SK-N-DZ (cell line): Measurements from ENCODE around the gene FCHO2.

ENCODE experiments used
- DNase-seq: peaks from one replicate; pipeline ENCODE4 v3.0.0-alpha.2; 2015; ENCODE audit warnings: low spot score

The FCHO2 gene

GRCh38 chr5:73110190-73110589, 154.3 kb downstream of the FCHO2 start:
- no peak for DNase-seq

GRCh38 chr5:73111536-73111935, 155.7 kb downstream of the FCHO2 start:
- DNase-seq, result no peak

- no peak for DNase-seq
Observed at GRCh38 chr5:73112359-73112758, 156.5 kb downstream of the FCHO2 start.

- no peak for DNase-seq
Observed at GRCh38 chr5:73114044-73114688, 158.3 kb downstream of the FCHO2 start.

GRCh38 chr5:73115399-73116051, 159.7 kb downstream of the FCHO2 start:
- DNase-seq, result no peak

- DNase-seq, result no peak
Observed at GRCh38 chr5:73116506-73116905, 160.7 kb downstream of the FCHO2 start.

GRCh38 chr5:73117088-73117740, 161.4 kb downstream of the FCHO2 start:
- no peak for DNase-seq

GRCh38 chr5:73118391-73118973, 162.6 kb downstream of the FCHO2 start:
- no peak for DNase-seq

GRCh38 chr5:73119451-73120157, 163.8 kb downstream of the FCHO2 start:
- no peak for DNase-seq

GRCh38 chr5:73120222-73121118, 164.6 kb downstream of the FCHO2 start, which contains the start of gene TMEM171:
TSS of gene TMEM171 (plus strand) at chr5:73120575. CDS start at chr5:73123374, 2,799 bp downstream.
- DNase-seq, result no peak

- DNase-seq, result no peak
Observed at GRCh38 chr5:73121119-73121463, 165.2 kb downstream of the FCHO2 start.

- no peak for DNase-seq
Observed at GRCh38 chr5:73122875-73123810, 167.3 kb downstream of the FCHO2 start.

- DNase-seq, result no peak
Observed at GRCh38 chr5:73125289-73125688, 169.4 kb downstream of the FCHO2 start.

- no peak for DNase-seq
Observed at GRCh38 chr5:73126381-73126780, 170.5 kb downstream of the FCHO2 start.

GRCh38 chr5:73126957-73127356, 171.1 kb downstream of the FCHO2 start:
- DNase-seq, result no peak

- DNase-seq, result no peak
Observed at GRCh38 chr5:73129143-73129542, 173.3 kb downstream of the FCHO2 start.

GRCh38 chr5:73130811-73131210, 175.0 kb downstream of the FCHO2 start:
- no peak for DNase-seq

GRCh38 chr5:73131711-73132425, 176.0 kb downstream of the FCHO2 start:
- no peak for DNase-seq

- DNase-seq, result no peak
Observed at GRCh38 chr5:73132759-73133158, 176.9 kb downstream of the FCHO2 start.
